NOMO-1 (cell line): ENCODE measurements around the gene MAP3K6.
"Not testable (repeated sequence)": the region's sequence is repeated elsewhere in the genome, so short reads cannot be mapped to it uniquely, and the experiment has no call there.

ENCODE experiments used
- DNase-seq, 2 experiments: peaks; one replicate each; lab custom pipeline; 2025; ENCODE audit not compliant: unreplicated experiment in 2 of 2; lab: John Stamatoyannopoulos, UW

Gene MAP3K6, protein sequence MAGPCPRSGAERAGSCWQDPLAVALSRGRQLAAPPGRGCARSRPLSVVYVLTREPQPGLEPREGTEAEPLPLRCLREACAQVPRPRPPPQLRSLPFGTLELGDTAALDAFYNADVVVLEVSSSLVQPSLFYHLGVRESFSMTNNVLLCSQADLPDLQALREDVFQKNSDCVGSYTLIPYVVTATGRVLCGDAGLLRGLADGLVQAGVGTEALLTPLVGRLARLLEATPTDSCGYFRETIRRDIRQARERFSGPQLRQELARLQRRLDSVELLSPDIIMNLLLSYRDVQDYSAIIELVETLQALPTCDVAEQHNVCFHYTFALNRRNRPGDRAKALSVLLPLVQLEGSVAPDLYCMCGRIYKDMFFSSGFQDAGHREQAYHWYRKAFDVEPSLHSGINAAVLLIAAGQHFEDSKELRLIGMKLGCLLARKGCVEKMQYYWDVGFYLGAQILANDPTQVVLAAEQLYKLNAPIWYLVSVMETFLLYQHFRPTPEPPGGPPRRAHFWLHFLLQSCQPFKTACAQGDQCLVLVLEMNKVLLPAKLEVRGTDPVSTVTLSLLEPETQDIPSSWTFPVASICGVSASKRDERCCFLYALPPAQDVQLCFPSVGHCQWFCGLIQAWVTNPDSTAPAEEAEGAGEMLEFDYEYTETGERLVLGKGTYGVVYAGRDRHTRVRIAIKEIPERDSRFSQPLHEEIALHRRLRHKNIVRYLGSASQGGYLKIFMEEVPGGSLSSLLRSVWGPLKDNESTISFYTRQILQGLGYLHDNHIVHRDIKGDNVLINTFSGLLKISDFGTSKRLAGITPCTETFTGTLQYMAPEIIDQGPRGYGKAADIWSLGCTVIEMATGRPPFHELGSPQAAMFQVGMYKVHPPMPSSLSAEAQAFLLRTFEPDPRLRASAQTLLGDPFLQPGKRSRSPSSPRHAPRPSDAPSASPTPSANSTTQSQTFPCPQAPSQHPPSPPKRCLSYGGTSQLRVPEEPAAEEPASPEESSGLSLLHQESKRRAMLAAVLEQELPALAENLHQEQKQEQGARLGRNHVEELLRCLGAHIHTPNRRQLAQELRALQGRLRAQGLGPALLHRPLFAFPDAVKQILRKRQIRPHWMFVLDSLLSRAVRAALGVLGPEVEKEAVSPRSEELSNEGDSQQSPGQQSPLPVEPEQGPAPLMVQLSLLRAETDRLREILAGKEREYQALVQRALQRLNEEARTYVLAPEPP (N-terminal part only)

GRCh38 chr1:27366411-27367159 is at the start of gene MAP3K6:
Gene MAP3K6 (minus strand): TSS chr1:27366961. CDS start chr1:27366597, 364 bp downstream.
- DNase-seq, result peak; percentile 56 to 67

GRCh38 chr1:27414091-27414490 is 47.3 kb upstream of the MAP3K6 start:
- no peak for DNase-seq

- no peak for DNase-seq
Observed at GRCh38 chr1:27413004-27413403, 46.2 kb upstream of the MAP3K6 start.

DNA sequence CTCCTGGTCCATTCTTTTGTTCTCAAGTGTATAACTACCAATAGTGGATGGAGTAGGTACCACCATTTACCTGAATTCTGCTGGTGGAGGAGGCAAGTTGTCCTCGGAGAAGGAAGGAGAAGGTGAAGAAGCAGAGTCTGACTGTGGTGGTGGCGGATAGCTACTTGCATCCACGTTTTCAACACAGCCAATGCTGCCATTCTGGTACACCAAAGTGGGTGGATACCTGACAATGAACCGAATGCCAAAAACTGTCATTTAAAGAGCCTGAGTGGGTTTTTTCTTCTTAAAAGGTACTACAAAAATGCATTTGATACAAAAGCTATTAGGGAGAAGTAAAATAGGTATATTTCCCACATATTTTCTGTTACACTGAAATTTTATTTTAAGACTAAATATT is 45.7 kb upstream of the MAP3K6 start:
- no peak for DNase-seq

GRCh38 chr1:27410709-27411108 is 43.9 kb upstream of the MAP3K6 start:
- no peak for DNase-seq

GRCh38 chr1:27409669-27410068 is 42.9 kb upstream of the MAP3K6 start:
- DNase-seq, result no peak

DNA sequence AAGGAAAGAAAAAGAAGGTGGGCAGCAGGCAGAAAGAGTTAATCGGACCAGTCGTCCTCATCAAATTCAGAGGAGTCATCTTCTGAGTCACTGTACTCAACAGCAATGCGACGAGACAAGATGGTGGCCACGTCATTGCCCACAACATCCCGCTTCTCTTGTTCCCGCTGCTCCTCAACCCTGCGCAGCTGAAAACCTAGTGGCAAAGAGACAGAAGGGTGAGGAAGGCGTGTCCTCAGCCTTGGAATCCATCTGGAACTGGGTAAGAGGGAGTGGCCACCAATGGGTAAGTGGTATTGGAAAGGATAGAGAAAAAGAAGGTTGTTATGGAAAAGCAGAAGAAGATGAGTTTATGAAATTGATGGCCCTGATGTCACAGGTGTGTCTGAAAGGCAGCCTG is 41.4 kb upstream of the MAP3K6 start:
- no peak for DNase-seq

GRCh38 chr1:27406791-27407190 is 40.0 kb upstream of the MAP3K6 start:
- DNase-seq, result not testable (repeated sequence)

- DNase-seq, result no peak
Observed at GRCh38 chr1:27406362-27406680, 39.6 kb upstream of the MAP3K6 start.

GRCh38 chr1:27405598-27406361 is 39.0 kb upstream of the MAP3K6 start:
- DNase-seq, result not testable (repeated sequence)

- DNase-seq, result no peak
Observed at GRCh38 chr1:27405074-27405473, 38.3 kb upstream of the MAP3K6 start.

- DNase-seq, result no peak
Observed at GRCh38 chr1:27403931-27404330, 37.2 kb upstream of the MAP3K6 start.

- no peak for DNase-seq
Observed at GRCh38 chr1:27403065-27403726, 36.4 kb upstream of the MAP3K6 start.

- DNase-seq, result peak in 1 of 2 experiments; percentile 35
Observed at GRCh38 chr1:27402349-27402754, 35.6 kb upstream of the MAP3K6 start.

- DNase-seq, result no peak
Observed at GRCh38 chr1:27400963-27401341, 34.2 kb upstream of the MAP3K6 start.

GRCh38 chr1:27400082-27400962 is 33.6 kb upstream of the MAP3K6 start:
- no peak for DNase-seq

- DNase-seq, result no peak
Observed at GRCh38 chr1:27399251-27400025, 32.7 kb upstream of the MAP3K6 start.
